Daoy (cell line): ENCODE results near the gene FGF21. TPM values are rescaled to one million over a fixed set of nuclear protein-coding genes. Genes with fewer than 3 reads are reported as not detected.
A peak's percentile ranks its signal among the peaks of the same experiment; 100 is the strongest.
"Not testable (repeated sequence)": the region's sequence is repeated elsewhere in the genome, so short reads cannot be mapped to it uniquely, and the experiment has no call there.

Experiments
- DNase-seq: peaks from one replicate; pipeline ENCODE4 v3.0.0-alpha.2; 2015; ENCODE audit warnings: low read depth
- total RNA-seq: library from RNA; depleted of rRNA; stranded (reverse); fragments of >200 nt; shearing (Covaris generic); gene quantifications from 2 replicates; pipeline ENCODE4 v1.2.3, GENCODE V29; 2014; rRNA removed

FGF21 gene
- total RNA-seq, 1 experiment from 2014 or later: not detected

DNA sequence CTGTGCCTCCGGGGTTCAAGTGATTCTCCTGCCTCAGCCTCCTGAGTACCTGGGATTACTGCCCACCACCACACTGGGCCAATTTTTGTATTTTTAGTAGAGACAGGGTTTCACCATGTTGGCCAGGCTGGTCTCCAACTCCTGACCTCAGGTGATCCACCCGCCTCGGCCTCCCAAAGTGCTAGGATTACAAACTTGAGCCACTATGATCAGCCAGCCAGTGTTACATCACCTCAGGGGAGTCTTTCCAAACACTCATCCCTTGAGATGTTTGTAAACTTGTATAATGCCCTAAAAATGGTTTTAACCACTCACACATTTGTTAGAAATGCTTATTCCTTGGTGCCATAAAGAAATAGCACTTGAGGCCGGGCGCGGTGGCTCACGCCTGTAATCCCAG lies 31.1 kb downstream of the FGF21 start:
- not testable (repeated sequence) for DNase-seq

DNA sequence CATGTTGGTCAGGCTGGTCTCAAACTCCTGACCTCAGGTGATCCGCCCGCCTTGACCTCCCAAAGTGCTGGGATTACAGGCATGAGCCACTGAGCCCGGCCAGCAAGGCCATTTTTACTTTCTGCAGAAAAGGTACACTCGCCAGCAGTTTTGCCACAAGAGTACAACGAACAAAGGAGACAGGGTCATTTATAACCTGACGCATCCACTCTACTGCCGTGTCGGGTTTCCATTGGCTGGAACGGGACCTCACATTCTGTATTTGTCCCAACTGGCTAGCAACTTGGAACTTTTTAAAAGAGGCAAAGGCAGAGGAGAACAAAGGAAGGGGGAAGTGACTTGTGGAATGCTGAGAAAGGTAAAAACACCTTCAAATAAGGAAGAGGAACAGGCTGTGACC lies 32.0 kb downstream of the FGF21 start:
- DNase-seq: not testable (repeated sequence)

DNA sequence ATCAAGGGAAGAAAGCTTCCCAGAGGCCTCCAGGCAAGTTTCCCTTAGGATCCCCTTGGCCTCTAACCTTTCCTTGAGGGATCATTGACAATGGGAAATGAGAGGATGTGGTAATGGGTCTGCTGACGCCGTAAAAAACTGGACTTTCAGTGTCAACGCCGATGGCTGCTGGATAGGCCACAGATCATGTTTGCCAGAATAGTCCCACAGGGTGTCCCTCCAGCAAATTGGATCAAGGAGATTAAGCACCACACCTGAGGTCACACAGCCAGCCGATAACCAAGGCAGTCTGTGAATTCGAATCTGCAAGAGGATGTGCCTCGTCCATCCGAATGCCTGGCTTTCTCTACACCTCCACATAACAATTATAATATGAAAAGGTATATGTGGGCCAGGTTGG lies 37.9 kb downstream of the FGF21 start:
- no peak for DNase-seq

DNA sequence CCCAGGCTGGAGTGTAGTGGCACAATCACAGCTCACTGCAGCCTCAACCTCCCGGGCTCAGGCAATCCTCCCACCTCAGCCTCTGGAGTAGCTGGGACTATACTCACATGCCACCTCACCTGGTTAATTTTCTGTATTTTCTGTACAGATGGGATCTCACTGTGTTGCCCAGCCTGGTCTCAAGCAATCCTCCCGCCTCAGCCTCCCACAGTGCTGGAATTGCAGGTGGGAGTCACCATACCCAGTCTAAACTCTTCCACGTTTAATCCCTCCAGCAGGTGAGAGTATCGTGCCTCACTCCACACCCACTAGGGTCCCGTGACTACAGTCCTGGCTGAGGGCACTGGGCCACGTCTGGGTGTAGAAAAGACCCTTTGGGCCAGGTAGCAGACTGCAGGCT lies 39.0 kb downstream of the FGF21 start:
- DNase-seq: no peak

DNA sequence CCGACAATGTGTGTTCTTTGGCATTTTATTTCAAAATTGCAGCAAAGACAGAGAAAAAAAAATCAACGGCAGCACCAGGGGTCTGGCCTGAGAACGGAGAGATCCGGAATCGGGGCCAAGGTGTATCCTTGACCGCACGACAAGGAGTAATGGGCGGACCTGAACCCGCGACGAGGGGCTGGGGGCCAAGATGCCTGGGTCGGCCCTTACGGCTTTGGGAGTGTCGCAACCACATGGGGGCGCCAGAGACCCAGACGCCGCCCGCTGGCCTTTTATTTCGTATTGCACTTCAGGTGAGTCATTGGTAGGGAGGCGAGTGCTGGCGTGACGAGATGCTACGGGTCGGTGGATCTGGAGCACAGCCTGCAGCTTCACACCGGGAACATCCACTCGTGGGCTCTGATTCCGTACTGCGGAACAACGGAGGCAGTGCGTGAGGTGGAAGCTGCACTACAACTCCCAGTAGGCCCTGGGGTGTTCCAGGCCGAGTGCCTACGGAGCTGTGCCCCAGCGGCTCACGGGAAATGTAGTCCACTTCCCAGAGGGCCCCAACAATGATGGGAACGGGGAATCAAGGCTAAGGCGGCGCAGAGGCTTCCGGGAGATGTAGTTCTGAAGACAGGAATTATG lies 39.8 kb downstream of the FGF21 start:
- peak; percentile 95 for DNase-seq

DNA sequence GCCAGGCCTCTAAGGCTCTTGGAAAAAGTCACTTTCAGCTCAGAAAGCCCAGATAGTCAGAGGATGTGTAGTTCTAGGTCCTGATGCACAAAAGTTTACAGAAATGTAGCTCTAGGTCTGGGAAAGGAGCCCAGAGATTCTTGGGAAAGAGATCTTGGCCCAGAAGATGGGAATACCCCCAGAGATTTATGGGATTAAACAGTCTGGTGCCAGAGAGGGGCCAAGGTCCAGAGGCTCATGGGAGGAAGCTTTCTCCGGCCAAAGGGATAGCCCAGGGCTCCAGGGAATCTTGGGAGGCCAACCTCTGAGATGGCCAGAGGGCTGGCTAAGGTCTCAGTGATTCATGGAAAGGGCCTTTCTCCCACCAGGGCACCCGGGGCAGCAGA lies 40.4 kb downstream of the FGF21 start:
- no peak for DNase-seq

DNA sequence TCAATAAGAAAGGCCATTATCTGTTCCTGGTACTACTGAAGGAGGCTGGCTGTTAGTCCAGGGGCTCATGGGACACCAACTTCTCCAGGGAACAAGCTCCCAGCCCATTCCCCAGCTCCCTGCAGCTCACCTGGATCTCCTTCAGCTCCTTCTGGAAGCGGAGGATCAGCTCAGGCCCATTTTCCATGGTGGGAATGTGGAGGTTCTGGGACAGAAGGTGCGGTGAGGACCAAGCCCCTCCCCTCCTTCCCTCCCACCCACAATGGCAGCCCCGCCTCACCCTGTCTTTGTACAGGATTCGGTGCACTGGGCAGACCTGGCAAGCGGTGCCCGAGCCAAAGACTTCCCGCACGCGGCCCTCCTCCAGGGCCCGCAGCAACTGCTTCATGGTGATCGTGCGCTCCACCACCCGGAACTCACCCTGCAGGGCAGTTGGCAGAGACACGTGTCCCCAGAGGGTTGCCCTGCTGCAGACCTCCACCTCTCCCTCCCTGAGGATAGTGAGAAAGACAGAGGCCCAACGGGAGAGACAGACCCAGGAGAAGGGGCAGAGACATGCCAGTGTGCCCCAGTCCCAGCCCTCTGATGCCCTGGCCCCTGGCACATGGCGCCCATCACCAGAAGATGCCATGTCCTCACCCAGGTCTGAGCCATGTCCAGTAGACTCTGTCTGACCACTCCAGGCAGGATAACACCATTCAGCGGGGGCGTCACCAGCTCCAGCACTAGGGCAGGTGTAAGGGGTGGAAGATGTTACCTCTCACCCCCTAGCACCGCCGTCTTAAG lies 41.2 kb downstream of the FGF21 start:
- no peak for DNase-seq

DNA sequence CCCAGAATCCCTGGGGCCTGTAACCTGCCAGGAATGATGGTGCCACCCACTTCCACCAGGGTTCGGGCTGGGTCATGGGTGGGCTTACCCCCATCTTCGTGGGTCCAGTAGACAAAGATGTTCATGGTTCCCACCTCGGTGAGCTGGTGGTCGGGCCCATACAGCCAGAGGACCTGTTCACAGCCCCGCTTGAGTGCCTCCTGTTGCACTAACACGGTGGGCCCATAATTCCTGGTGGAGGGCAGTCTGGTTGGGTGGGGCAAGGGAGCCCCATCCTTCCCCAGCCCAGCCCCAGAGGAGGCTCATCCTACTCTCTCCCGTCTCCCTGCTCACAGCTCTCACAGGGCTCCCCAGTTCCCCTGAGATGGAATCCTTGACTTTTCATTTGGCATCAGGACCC lies 41.8 kb downstream of the FGF21 start:
- DNase-seq: no peak

DNA sequence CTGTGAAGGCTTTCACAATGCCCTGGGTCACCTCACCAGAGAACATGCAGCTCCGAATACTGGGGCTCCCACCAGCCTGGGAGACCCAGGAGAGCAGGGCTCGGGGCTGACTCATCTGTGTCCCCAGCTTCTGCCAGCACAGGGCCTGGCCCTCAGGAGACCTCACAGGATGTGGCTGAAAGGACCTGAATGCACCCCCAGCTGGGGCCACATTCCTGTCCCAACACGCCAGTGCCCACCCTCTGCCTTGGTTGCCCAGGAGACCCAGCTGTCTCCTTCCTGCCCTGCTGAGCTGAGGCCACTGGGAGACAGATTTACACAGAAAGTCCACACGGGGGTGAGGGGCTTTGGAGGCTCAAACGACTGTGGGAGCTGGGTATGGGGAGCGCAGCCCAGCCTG lies 43.6 kb downstream of the FGF21 start:
- DNase-seq: peak; percentile 58

DNA sequence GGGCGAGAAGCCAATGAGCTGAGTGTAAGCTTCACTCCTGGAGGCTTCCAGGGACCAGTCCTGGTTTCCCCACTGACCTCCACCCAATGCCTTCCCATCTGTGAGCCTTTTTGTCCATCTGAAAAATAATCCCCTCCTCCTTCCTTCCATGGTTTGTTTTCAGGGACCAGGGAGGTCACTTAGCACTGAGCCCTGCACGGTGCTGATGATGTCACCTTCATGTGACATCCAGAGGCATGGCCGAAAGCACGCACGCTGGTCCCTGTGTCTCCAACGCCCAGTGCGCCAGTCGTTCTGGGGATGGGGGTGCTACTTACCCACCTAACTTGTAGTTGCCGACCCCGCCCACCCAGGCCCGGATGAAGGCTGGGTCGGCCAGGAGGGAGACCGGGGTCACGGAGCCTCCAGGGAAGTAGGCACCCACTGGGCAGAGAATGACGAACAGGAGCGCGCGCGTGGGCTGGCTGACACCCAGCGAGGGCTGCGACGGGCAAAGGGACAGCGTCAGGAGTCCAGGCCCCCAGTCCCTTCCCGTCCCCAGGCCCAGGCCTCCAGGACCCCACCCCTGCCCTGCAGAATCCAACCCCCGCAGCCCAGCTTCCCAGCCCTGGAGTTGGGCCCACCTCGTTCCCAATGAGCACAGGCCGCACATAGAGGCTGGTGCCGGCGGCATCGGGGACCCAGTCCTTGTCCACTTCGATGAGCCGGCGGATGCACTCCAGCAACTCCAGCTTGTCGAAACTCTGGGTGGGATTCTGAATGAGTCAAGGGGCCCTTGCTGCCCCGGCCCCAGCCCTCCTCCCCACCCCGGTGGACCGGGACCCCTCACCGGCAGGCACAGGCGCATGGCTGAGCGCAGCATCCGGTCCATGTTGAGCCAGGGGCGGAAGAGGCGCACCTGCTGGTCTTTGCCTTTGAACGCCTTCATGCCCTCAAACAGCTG lies 44.3 kb downstream of the FGF21 start:
- DNase-seq: no peak

DNA sequence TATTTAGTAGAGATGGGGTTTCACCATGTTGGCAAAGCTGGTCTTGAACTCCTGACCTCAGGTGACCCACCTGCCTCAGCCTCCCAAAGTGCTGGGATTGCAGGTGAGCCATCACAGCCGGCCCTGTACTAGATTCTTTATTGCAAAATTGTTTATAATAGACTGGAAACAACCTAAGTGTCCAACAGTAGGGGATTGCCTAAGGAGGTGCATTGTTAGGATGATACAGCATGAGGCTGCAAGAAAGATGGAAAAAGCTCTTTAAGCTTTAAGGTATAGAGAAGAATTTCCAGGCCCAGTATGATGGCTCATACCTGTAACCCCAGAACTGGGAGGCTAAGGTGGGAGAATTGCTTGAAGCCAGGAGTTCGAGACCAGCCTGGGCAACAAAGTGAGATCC lies 47.3 kb downstream of the FGF21 start:
- no peak for DNase-seq

DNA sequence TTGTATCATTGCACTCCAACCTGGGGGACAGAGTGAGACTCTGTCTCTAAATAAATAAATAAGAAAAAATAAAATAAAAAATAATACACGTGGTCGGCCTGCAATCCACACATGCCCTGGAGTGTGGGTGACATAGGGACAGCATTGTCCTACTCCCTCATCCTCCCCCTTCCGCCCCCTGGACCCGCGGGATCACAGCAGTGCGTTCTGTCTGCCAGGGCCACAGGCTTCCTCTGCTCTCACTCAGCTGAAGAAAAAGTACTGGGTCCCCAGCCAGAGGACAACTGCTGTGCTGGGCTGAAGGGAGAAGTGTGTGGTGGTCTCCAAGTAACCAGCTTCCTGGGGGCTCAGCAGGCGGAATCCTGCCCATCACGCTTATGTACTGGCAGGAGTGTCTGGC lies 49.2 kb downstream of the FGF21 start:
- no peak for DNase-seq

DNA sequence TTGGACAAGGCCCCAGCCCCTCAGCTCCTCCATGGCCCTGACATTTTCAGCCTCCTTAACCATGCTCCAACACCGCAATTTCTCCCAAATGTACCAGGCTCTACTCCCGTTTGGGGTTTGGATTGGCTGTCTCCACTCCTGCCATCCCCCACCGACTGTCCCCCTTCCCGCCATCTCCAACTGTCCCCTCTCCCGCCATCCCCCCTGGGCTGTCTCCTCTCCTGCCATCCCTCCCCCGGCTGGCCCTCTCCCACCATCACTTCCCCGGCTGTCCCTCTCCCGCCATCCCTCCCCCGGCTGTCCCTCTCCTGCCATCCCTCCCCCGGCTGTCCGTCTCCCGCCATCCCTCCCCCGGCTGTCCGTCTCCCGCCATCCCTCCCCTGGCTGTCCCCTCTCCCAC lies 50.1 kb downstream of the FGF21 start:
- DNase-seq: no peak

DNA sequence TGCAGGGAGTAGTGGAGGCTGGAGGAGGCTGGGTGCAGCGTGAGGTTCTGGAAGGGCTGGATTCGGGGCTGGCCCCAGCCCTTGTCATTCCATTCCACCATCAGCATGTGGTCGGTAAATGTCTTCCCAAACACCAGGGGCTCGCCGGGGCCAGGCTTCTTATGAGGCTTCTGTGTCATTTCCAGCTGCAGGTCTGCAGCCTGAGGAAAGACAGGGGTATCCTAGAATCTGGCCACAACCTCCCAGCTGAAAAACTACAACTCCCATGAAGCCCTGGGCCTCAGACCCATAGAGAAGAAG lies 51.1 kb downstream of the FGF21 start:
- no peak for DNase-seq

DNA sequence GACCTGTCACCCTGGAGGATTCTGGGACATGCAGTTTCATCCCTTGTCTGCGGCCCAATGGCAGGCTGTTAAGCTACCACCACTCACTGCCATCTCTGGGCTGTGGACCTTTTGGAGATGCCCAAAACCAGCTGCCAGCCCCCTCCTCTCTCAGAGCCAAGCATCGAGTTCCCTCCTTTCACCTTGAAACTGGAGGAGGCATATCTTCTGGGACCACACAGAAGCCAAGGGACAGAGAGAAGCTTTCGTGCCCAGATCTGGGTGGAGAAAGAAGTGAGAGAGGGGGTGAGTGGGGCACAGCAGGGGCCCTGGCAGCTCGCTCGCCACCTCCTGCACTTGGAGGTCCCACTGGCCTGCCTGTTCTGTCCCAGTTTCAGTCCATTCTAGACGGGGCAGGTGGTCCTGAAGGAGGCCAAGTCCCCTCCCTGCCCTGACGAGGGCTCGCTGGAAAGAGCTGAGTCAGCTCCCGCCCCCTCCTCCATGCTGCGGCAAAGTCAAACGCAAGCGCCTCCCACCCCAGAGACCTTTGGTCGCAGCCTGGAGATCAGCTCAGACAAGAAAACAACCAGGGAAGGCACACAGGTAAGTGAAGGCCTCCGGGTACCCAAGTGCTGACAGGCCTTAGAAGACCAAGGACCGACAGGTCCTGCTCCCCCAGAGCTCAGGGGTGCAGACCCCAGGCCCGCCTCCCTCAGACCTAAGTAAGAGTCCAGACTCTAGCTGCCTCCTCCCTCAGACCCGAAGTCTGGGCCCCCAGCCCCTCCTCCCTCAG lies 51.7 kb downstream of the FGF21 start:
- DNase-seq: peak; percentile 57

DNA sequence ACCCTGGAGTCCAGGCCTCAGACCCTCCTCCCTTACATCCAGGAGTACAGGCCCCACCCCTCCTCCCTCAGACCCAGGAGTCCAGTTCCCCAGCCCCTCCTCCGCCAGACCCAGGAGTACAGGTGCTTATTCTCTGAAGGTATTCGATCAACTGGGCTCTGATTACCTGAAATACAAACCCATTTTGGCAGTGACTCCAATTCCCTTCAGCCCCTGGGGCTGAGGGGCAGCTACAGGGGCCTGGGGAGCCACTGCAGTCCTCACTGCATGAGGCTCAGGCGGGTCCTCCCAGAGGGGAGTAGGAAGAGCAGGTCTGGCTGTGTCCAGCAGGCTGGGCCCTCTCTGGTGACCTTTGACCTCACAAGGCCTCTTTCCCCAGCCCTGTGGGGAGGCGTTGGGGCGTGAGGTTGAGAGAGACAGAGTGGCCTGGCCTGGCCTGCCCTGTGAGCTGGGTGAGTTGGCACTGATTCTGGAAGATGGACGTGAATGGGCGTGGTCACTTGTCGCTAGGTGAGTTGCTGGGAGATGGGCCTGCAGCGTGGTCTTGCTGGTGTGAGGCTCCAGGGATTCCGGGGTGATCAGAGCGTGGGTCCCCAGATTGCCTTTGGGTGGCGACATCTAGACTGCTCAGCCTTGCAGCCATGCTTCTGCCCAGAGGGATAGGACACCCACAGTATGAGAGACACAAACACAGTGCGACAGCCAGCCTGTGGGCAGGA lies 52.4 kb downstream of the FGF21 start:
- no peak for DNase-seq

Other genes starting within 250 kb of the FGF21 start
- under 0.01 TPM in 1 of 2 replicates, not detected in the other for gene LMTK3, start 243.7 kb upstream of the FGF21 start, total RNA-seq
- not detected in 2 replicates for gene SULT2B1, start 203.4 kb upstream of the FGF21 start, total RNA-seq
- not detected in 2 replicates for gene SPACA4, start 148.8 kb upstream of the FGF21 start, total RNA-seq
- gene FAM83E, start 140.4 kb upstream of the FGF21 start, total RNA-seq: not detected in 2 replicates
- 2,925 and 3,124 TPM in 2 replicates for gene RPL18, start 136.3 kb upstream of the FGF21 start, total RNA-seq
- gene SPHK2, start 136.0 kb upstream of the FGF21 start, total RNA-seq: 5.1 and 12.7 TPM in 2 replicates
- 3.0 and 10.0 TPM in 2 replicates for gene DBP, start 118.1 kb upstream of the FGF21 start, total RNA-seq
- not detected in 2 replicates for gene CA11, start 109.3 kb upstream of the FGF21 start, total RNA-seq
- gene NTN5, start 82.5 kb upstream of the FGF21 start, total RNA-seq: not detected in 2 replicates
- gene FUT2, start 59.6 kb upstream of the FGF21 start, total RNA-seq: not detected in 2 replicates
- 0.34 and 2.9 TPM in 2 replicates for gene MAMSTR, start 35.8 kb upstream of the FGF21 start, total RNA-seq
- gene RASIP1, start 14.9 kb upstream of the FGF21 start, total RNA-seq: 0.17 TPM in 1 of 2 replicates, not detected in the other
- gene IZUMO1, start 8.6 kb upstream of the FGF21 start, total RNA-seq: not detected in 2 replicates
- 0.39 TPM in 1 of 2 replicates, not detected in the other for gene FUT1, start 2.9 kb upstream of the FGF21 start, total RNA-seq
- gene BCAT2, start 55.5 kb downstream of the FGF21 start, total RNA-seq: 29.5 and 36.7 TPM in 2 replicates
- 0.69 TPM in 1 of 2 replicates, not detected in the other for gene HSD17B14, start 81.0 kb downstream of the FGF21 start, total RNA-seq
- 2.1 and 4.5 TPM in 2 replicates for gene PLEKHA4, start 113.1 kb downstream of the FGF21 start, total RNA-seq
- 50.7 and 56.2 TPM in 2 replicates for gene PPP1R15A, start 116.9 kb downstream of the FGF21 start, total RNA-seq
- not detected in 2 replicates for gene TULP2, start 143.2 kb downstream of the FGF21 start, total RNA-seq
- 105 and 106 TPM in 2 replicates for gene NUCB1, start 144.8 kb downstream of the FGF21 start, total RNA-seq
- not detected in 2 replicates for gene DHDH, start 178.2 kb downstream of the FGF21 start, total RNA-seq
- 43.7 and 54.2 TPM in 2 replicates for gene BAX, start 199.4 kb downstream of the FGF21 start, total RNA-seq
- gene FTL, start 209.8 kb downstream of the FGF21 start, total RNA-seq: 754 and 855 TPM in 2 replicates
- gene GYS1, start 237.8 kb downstream of the FGF21 start, total RNA-seq: 19.2 and 36.8 TPM in 2 replicates
- gene RUVBL2, start 238.4 kb downstream of the FGF21 start, total RNA-seq: 550 and 590 TPM in 2 replicates